ENCODE data around the gene TRIM46.

Gene TRIM46

DNA sequence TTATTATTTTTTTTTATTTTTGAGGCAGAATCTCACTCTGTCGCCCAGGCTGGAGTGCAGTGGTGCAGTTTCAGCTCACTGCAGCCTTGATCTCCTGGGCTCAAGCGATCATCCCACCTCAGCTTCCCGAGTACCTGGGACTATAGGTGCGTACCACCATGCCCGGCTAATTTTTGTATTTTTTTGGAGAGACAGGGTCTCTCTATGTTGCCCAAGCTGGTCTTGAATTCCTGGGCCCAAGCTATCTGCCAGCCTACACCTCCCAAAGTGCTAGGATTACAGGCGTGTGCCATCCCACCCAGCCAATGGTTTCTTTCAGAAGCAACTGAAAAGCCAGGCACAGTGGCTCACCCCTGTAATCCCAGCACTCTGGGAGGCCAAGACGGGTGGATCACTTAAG lies 2.8 kb upstream of the TRIM46 start:
- DNase-seq (ENCODE audit: low read depth in 2 of 3, low spot score in 1 of 3): no peak

DNA sequence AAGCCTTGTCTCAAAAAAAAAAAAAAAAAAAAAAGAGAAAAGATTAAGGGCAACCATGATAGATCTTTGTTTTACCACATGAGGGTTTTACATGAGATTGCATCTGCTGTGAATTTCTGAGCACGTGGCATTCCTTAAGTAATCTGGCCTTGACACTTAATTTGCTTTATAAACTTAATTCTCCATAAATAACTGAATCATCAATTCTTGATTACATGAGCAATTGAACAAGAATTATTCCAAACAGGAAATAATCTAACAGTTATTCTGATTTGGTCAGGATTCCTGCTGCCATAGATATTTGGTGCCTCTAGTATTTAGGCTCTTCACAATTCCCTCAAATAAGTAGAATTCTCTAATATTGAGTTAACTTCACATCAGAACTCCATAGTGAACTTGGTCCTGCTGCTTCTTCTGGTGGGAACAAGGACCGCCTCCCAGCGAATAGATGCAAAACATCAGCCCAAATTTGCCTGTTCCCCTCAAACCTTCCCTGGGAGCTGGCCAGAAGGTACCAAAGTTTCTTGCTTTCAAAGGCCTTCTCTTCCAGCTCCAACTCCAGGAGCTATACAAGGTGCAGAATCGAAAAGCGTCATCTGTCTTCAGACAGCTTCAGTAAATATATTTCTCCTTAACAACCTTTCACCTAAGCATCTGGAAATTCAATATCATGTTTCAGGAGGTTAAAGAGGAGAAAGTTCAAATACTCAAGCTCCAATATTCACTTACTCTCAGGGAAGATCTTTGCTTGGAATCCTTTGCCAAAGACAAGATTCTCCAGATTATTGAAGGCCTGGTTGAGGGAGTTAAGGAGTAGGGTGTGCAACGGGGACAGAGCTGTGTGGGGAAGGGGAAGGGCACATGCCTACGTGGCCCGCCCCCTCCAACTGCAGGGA lies 1.6 kb upstream of the TRIM46 start:
- no peak for DNase-seq (ENCODE audit: low read depth in 2 of 3, low spot score in 1 of 3)

DNA sequence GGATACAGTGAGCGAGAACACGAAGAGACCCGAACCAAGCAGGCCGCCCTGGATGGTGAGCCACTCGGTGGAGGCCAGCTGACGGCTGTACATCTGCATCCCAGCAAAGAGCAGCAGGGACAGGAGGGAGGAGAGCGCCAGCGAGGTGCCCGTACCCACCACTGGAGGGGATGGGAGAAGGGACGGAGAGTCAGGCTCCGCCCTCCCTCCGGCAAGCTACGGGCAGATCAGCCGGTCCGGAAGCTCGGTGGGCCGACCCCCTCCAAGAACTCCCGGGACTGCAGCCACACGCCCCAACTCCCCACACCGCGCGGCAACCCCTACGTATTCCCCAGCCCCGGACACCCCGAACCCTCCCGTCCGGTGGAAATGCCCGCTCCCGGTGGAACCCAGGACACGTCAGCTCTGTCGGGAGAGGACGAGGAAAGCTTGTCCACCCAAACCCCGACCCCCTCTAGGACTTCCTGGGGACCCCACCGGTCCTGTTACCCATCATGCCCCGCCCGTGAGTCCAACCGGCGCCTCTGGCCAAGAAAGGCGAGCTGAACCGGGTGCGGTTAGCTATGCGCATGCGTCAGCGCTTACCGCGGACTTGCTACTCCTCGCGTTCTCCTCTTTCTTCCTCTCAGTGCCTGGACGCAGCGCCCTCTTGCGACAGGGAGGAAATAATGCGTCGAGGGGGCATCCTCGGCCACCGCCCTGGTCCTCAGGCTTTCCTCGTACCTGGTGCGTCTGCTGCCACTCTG lies 744 bp upstream of the TRIM46 start, which contains the start of gene KRTCAP2:
Gene KRTCAP2 (minus strand): TSS at position 573 of the 746 bp plus-strand sequence. CDS start 80 bp downstream, at position 493.
- DNase-seq (ENCODE audit: low read depth in 2 of 3, low spot score in 1 of 3): peak; percentile 92 to 94 (median 93)

DNA sequence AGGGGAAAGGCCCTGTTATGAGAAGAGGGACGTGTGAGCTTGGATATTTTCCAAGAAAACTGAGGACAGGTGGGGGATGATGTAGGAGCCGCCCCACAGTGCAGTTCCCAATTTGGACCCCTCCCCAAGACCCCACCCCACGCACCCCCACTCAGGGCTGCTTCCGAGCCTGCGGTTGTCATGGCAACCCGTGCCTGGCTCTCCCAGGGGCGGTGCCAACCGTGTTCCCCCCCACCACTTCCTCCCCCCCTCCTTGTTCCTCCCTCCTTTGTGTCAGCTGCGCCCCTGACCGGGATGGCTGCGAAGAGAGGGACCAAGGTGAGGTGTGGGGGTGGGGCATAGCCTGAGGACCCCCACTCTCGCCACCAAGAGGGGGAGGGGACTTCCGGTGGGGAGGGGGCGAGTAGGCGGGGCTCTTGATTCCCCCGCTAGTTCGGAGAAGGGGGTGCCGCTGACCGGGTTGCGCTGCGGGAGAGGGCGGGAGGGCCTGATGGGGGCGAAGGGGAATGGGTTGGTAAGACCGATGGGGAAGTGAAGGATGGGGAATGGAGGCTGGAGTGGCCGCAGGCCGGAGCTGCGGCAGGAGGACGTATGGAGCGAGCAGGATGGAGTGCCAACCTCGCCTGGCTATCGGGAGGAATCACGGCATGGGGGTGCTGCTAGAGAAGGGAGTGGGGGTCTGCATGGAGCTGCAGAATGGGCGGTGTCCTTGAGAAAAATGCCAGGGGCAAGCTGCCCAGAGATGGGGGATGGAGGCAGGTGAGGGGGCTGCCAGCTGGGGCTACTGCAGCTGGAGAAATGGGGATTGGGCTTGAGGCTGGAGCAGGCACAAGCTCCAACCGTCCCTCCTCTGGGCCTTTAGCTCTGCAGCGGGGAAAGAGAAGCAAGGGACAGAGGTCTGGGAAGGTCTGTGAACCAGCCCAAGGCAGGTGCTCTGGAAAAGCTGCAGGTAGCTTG lies 953 bp downstream of the TRIM46 start:
- DNase-seq (ENCODE audit: low read depth in 2 of 3, low spot score in 1 of 3): peak in 2 of 3 donors; percentile 34 to 35

DNA sequence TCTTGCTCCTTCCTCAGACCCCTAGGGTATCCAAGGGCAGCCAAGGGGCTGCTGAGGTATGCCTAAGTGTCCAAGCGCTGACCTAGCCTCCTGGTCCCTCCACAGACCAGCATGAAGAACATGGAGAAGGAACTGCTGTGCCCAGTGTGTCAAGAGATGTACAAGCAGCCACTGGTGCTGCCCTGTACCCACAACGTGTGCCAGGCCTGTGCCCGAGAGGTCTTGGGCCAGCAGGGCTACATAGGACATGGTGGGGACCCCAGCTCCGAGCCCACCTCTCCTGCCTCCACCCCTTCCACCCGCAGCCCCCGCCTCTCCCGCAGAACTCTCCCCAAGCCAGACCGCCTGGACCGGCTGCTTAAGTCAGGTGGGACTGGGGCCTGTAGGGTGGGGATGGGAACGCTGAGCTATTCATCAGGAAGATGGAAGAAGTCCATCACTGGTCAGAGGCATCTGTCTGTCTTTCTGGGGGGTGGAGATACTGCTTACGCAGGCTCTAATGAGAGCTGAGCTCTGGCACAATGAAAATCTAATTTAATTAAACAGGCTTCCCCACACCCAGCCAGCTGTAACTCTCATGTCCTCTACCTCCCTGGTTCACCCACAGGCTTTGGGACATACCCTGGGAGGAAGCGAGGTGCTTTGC lies 1.8 kb downstream of the TRIM46 start:
- DNase-seq (ENCODE audit: low read depth in 2 of 3, low spot score in 1 of 3): no peak

DNA sequence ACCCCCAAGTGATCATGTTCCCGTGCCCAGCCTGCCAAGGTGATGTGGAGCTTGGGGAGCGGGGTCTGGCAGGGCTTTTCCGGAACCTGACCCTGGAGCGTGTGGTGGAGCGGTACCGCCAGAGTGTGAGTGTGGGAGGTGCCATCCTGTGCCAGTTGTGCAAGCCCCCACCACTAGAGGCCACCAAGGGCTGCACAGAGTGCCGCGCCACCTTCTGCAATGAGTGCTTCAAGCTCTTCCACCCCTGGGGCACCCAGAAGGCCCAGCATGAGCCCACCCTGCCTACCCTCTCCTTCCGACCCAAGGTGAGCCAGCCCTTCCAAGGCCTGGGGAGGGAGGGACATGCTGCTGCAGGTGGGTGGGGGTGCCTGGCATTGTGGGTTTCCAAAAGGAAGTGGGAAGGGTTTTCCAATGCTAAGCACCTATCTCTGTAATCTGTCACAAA lies 2.3 kb downstream of the TRIM46 start:
- DNase-seq (ENCODE audit: low read depth in 2 of 3, low spot score in 1 of 3): peak in 1 of 3 donors; percentile 16

DNA sequence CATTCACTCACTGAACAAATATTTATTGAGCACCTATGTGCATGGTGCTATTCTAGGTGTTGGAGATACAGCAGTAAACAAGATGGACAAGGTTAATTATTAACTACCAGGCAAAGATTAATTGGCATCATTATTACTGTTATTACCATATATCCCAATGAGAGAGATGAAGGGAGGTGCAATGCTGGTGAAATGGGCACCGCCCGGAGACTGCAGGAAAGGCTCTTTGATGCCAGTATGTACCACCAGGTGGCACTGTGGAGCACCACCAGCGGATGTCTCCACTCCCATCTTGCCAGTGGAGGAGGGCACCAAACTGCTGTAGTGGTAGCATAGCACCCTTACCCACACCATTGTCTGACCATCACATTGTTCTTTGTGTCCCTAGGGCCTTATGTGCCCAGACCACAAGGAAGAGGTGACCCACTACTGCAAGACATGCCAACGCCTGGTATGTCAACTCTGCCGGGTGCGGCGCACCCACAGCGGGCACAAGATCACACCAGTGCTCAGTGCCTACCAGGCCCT lies 3.0 kb downstream of the TRIM46 start:
- DNase-seq (ENCODE audit: low read depth in 2 of 3, low spot score in 1 of 3): peak; percentile 77 to 93 (median 82)

DNA sequence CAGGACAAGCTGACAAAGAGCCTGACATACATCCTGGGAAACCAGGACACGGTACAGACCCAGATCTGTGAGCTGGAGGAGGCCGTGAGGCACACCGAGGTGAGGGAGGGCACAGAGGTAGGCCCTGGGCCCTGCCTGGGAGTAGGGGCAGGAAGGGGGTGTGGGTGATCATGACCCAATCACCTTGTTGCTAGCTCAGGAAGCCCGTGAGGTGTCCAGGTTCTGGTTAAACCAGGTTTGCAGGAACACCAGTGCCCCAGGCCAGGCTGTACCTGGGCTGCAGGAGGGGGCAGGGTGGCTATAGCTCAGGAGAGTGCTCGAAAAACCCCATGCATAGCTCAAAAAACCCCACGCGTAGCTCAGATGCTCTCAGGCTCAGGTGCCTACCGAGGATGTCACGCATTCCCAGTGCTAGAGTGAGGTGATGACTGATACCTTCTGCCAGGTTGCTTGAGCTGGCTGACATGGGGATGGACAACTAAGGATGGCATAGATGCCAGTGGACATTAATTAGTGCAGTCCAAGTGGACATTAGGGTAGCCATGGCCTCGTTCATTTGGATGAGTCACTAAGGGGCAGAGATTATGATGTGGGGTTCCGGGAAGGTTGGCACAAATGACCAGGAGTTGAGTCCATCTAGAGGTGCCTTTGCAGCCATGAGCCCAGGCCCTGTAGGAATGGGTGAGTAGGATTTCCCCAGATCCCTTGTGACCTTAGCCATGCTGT lies 3.7 kb downstream of the TRIM46 start:
- DNase-seq (ENCODE audit: low read depth in 2 of 3, low spot score in 1 of 3): no peak

DNA sequence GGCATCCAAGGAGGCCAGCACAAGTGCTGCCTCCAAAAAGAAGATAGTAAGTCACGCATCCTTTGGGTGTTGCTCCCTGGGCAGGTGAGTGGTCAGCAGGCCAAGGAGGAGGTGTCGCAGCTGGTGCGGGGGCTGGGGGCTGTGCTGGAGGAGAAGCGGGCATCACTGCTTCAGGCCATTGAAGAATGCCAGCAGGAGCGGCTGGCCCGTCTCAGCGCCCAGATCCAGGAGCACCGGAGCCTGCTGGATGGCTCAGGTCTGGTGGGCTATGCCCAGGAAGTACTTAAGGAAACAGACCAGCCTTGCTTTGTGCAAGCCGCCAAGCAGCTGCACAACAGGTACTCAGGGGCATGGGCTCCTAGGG lies 4.3 kb downstream of the TRIM46 start:
- no peak for DNase-seq (ENCODE audit: low read depth in 2 of 3, low spot score in 1 of 3)

DNA sequence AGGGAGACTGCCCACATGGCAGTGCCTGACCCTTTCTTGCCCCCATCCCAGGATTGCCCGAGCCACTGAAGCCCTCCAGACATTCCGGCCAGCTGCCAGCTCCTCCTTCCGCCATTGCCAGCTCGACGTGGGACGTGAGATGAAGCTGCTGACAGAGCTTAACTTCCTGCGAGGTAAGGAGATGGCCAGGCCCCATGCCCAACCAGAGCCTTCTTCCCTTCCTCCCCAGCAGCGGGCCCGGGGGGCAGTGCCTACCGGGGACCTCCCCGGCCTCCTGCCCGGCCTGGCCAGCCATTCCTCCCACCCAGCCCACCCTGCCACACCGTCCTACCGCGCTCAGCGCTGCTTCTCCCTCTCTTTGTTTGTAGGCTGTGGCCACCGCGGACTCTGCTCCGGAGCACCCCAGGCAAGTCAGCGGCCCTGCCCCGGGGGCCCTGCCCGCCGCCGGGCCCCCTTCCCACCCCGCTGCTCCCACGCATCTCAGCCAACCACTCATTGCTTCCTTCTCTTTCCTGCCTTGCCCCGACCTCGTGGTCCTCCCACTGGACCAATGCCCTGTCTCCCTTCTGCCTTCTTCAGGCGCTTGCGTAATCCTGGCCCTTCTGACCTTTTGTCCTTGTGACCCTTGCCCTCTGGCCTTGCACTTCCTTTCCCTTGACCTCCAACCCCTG lies 4.9 kb downstream of the TRIM46 start:
- no peak for DNase-seq (ENCODE audit: low read depth in 2 of 3, low spot score in 1 of 3)

DNA sequence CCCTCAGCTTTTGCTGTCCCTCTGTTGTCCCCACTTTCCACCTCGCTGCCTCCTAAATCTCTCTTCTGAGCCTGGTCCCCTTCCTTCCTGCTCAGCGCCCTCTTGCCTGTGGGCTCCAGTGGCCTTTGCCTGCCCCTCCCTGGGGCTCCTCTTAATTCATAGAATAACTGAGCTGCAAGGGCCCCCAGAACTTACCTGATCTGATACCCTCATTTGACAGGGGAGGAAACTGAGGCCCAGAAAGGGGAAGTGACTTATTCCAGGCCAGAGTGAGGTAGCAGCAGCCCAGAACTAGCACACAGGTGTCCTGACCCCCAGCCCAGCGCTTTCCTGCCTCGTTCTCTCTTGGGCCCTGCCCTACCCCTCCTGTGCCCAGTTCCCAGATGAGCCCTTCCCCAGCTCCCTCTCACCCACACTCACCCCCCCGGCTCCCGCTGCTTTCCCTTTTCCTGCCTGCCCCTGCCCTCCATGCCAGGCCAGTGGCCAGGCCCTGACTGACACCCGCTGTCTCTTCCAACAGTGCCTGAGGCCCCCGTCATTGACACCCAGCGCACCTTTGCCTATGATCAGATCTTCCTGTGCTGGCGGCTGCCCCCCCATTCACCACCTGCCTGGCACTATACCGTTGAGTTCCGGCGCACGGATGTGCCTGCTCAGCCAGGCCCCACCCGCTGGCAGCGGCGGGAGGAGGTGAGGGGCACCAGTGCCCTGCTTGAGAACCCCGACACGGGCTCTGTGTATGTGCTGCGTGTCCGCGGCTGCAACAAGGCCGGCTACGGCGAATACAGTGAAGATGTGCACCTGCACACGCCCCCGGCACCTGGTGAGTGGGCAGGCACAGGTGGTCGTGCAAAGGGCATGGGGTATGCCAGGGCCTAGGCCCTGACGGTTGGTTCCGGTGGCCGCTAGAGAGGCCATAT lies 5.7 kb downstream of the TRIM46 start:
- DNase-seq (ENCODE audit: low read depth in 2 of 3, low spot score in 1 of 3): no peak

DNA sequence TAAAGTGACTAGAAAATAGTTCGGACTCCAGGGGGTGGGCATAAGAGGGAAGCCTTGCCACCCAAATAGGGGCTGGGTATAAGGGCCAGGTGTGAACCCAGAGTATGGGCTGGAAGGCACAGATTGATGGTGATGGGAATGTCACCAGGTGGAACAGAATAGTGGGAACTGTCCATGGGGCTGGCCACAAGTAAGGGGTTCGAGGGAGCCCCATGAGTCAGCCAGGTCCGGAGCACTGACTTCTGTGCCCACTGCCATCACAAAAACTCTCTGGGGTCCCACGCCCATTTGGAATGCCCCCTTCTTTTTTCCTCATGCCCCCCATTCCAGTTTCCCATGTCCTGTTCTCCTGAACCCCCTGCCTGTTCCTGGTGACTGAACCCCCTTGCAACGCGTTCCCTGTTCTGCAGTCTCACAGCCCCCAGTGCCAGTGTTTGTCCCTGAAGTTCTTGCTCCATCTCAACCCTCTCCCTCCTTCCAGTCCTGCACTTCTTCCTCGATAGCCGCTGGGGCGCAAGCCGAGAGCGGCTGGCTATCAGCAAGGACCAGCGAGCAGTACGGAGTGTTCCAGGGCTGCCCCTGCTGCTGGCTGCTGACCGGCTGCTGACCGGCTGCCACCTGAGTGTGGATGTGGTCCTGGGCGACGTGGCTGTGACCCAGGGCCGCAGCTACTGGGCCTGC lies 7.9 kb downstream of the TRIM46 start:
- no peak for DNase-seq (ENCODE audit: low read depth in 2 of 3, low spot score in 1 of 3)

DNA sequence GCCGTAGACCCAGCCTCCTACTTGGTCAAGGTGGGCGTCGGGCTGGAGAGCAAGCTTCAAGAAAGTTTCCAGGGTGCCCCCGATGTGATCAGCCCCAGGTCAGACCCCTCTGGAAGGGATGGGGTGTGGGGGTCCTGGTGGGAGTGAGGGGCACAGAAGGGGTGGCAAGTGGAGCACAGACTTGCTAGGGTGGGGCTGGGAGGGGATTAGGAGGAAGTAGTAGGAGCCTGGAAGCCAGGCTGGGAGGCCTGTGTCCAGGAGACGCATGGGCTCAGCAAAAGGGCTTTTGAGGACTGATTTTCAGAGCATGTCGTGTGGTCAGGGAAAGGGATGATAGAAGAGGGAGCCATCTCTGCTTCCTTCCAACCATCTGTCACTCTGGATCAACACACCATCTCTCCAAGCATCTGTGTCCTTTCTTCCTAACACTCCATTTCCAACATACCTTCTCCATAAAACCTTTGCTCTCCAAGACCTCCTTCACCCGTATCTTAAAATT lies 8.5 kb downstream of the TRIM46 start:
- DNase-seq (ENCODE audit: low read depth in 2 of 3, low spot score in 1 of 3): no peak

DNA sequence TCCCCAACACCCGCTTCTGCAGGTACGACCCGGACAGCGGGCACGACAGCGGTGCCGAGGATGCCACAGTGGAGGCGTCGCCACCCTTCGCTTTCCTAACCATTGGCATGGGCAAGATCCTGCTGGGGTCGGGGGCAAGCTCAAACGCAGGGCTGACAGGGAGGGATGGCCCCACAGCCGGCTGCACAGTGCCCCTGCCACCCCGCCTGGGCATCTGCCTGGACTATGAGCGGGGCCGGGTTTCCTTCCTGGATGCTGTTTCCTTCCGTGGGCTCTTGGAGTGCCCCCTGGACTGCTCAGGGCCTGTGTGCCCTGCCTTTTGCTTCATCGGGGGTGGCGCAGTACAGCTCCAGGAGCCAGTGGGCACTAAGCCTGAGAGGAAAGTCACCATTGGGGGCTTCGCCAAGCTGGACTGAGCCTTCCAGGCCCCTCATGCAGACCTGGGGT lies 10.1 kb downstream of the TRIM46 start:
- no peak for DNase-seq (ENCODE audit: low read depth in 2 of 3, low spot score in 1 of 3)

DNA sequence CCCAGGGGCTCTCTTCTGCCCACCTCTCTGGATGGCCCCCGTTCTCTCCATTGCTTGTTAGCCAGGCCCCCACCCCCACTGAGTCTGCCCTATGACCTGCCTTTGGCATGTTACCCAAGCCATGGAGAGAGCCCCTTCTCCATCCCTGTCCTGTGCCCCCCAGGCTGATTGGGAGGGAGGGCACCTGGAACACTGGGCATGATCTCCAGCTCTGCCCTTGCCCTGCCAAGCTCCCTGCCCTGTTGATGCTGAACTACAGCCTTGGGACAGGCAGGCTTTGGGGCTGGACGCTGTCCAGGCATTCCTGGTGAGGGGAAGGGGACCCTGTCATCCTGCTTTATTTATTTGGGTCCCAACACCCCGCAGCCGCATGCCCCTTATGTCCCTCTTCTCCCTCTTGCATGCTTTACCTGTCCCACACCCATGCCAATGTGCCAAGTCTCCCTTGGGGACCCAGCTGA lies 10.7 kb downstream of the TRIM46 start:
- no peak for DNase-seq (ENCODE audit: low read depth in 2 of 3, low spot score in 1 of 3)

DNA sequence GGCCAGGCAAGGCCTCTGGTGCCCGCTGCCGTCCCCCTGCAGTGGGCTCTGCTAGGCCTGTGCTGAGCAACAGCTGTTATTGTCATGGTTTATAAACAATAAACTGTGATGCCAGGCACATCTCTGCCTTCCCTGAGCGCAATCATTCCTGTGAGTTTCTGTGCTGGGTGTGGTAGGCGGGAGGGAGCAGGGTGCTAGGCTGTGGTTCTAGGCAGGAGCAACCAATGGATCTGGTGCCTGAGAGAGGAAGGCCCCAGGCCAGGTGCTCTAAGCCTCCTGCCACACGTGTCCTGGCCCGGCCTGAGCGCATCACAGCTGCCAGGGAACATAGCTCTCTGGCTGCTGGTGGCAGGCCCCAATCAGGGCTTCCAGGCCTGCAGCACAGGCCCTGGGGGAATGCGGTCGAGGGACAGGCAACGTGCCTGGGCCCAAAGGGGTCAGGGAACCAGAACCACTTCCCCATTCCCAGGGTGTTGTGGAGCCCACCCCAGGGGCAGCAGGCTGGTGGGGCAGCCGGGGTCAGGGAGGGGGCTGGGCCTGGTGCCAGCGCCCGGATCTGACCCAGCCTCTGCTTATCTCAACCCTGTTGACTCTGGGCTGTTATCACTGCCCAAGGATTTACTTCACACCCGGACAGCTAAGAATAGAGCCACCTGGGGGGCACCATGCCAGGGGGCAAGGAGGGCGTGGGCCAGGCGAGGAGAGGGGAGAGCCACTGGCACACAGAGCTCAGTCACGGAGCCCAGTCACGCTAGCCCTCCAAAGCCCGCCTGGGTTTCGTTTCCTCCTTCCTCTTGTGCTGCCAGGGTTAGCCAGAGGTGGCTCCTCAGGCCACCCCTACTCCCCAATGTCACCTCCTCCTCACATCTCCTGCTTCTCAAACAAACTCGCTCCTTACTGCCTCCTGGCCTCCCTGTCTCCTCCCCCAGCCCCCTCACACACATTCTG lies 11.5 kb downstream of the TRIM46 start:
- DNase-seq (ENCODE audit: low read depth in 2 of 3, low spot score in 1 of 3): no peak
